Measurements from ENCODE around the gene TBL1X.

Gene TBL1X

DNA sequence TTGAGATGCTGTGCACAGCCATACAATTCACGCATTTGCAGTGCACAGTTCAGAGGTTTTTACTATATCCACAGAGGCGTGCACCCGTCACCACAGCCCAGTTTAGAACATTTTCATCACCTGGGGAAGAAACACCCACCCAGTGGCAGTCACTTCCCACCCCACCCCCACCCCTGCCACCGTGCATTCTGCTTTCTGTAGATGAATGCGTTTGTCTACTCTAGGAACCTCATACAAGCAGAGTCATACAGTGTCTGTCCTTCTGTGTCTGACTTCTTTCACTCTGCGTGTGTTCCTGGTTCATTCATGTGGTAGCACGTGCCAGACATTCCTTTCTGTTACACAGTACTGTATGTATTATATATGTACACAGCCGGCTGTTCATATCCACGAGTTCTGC is 122.8 kb downstream of the TBL1X start:
- no peak overlapping the region for H3K4me3 ChIP-seq (ENCODE audit: low read depth, low read length)
- no peaks in the 10 kb centered on the region for H3K9me3 ChIP-seq
- no peaks in the 10 kb centered on the region for H3K36me3 ChIP-seq
- H3K4me1 ChIP-seq, result no peaks in the 10 kb centered on the region
- no peak for DNase-seq
- no peaks in the 10 kb centered on the region for H3K27me3 ChIP-seq
- TF ChIP-seq, protein P1, sequence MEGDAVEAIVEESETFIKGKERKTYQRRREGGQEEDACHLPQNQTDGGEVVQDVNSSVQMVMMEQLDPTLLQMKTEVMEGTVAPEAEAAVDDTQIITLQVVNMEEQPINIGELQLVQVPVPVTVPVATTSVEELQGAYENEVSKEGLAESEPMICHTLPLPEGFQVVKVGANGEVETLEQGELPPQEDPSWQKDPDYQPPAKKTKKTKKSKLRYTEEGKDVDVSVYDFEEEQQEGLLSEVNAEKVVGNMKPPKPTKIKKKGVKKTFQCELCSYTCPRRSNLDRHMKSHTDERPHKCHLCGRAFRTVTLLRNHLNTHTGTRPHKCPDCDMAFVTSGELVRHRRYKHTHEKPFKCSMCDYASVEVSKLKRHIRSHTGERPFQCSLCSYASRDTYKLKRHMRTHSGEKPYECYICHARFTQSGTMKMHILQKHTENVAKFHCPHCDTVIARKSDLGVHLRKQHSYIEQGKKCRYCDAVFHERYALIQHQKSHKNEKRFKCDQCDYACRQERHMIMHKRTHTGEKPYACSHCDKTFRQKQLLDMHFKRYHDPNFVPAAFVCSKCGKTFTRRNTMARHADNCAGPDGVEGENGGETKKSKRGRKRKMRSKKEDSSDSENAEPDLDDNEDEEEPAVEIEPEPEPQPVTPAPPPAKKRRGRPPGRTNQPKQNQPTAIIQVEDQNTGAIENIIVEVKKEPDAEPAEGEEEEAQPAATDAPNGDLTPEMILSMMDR (IDR thresholded peaks at IDR 0.05; ENCODE audit: low read depth, low read length), result no peak

DNA sequence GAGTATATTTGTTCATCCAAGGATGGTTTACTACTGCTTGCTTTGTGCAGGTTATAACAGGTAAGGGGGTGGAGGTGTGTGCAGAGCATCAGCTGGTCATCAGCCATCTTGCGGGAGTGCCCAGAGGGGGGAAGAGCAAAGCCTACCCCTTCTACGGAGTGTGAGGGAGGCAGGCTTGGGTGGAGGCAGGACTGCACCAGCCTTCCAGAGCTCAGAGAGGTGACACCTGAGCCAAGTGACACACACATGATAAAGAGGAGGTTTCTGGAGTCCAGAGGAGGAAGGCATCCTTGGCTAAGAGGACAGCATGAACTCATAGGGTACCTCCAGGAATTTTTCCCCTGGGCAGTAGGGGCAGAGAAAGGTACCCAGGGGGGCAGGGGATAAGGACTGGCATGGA is 126.6 kb downstream of the TBL1X start:
- Histone ChIP-seq H3K27me3 (no peaks in the 10 kb centered on the region), H3K4me1 (no peaks in the 10 kb centered on the region), H3K4me3 (ENCODE audit: low read depth, low read length) (no peak overlapping the region), H3K36me3 (no peaks in the 10 kb centered on the region), H3K9me3 (no peaks in the 10 kb centered on the region)
- TF ChIP-seq, protein P1 (IDR thresholded peaks at IDR 0.05; ENCODE audit: low read depth, low read length), result no peak
- DNase-seq, result no peak

DNA sequence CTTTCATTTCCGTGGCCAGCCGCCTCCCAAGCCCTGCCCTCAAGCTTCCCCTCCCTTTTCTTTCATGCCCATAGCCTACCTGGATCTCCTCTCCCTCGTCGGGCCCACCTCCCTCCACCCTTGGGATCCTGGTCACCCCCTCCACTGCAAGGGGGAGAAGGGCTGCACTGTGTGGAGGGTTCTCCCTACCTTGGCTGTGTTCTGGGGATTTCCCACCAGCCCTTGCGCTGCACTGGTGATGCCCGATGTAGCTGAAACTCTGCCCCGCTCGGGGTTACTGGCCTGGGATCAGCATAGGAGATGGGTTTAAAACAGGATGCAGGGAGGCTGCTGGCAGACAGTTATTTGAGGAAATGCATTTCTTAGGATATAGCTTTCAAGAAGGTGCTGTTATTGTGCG is 128.9 kb downstream of the TBL1X start:
- Histone ChIP-seq H3K9me3 (no peaks in the 10 kb centered on the region), H3K4me3 (ENCODE audit: low read depth, low read length) (no peak overlapping the region), H3K27me3 (no peaks in the 10 kb centered on the region), H3K4me1 (no peaks in the 10 kb centered on the region), H3K36me3 (no peaks in the 10 kb centered on the region)
- TF ChIP-seq, protein P1 (IDR thresholded peaks at IDR 0.05; ENCODE audit: low read depth, low read length), result no peak
- DNase-seq, result no peak

DNA sequence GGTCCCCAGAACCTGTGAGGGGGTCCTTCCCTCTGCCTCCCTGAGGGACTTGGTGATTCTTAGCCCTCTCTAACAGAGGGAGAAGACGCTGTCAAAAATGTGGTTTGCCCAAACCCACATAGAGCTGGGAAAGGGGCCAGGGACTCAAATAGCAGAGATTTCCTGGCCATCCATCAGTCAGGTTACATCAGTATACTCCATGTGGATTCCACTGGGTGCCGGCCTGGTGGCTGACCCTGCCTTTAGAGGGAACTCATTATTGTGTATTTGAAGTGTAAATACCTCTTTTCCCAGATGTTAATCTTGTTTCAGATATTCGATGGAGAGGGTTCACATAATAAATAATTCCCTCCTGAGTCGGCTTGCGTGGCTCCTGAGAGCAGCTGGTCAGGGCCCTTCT is 130.3 kb downstream of the TBL1X start:
- no peaks in the 10 kb centered on the region for H3K36me3 ChIP-seq
- H3K4me3 ChIP-seq (ENCODE audit: low read depth, low read length), result no peak overlapping the region
- H3K9me3 ChIP-seq, result no peaks in the 10 kb centered on the region
- TF ChIP-seq, protein P1 (IDR thresholded peaks at IDR 0.05; ENCODE audit: low read depth, low read length), result no peak
- H3K27me3 ChIP-seq, result no peaks in the 10 kb centered on the region
- H3K4me1 ChIP-seq, result no peaks in the 10 kb centered on the region
- DNase-seq, result no peak

DNA sequence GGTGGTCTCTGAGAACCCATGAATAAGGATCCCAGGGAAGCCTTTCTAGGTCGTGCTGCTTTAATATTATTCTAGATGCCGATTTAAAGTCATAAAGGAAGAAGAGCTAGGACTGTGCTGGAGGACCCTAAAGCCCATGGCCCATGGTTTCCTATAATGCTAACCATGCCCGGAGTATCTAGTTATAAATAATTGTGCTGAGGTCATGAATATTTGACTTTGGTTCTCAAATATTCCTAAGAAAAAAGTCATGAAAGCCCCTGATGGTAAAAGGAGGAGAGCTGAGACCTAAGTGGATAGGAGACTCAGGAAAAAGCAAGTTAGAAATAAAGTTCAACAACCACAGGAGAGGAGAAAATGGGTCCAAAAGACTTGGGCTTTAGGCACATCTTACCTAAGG is 132.0 kb downstream of the TBL1X start:
- no peaks in the 10 kb centered on the region for H3K27me3 ChIP-seq
- no peaks in the 10 kb centered on the region for H3K4me1 ChIP-seq
- no peaks in the 10 kb centered on the region for H3K36me3 ChIP-seq
- H3K9me3 ChIP-seq, result no peaks in the 10 kb centered on the region
- DNase-seq, result no peak
- no peak overlapping the region for H3K4me3 ChIP-seq (ENCODE audit: low read depth, low read length)
- TF ChIP-seq, protein P1 (IDR thresholded peaks at IDR 0.05; ENCODE audit: low read depth, low read length), result no peak

DNA sequence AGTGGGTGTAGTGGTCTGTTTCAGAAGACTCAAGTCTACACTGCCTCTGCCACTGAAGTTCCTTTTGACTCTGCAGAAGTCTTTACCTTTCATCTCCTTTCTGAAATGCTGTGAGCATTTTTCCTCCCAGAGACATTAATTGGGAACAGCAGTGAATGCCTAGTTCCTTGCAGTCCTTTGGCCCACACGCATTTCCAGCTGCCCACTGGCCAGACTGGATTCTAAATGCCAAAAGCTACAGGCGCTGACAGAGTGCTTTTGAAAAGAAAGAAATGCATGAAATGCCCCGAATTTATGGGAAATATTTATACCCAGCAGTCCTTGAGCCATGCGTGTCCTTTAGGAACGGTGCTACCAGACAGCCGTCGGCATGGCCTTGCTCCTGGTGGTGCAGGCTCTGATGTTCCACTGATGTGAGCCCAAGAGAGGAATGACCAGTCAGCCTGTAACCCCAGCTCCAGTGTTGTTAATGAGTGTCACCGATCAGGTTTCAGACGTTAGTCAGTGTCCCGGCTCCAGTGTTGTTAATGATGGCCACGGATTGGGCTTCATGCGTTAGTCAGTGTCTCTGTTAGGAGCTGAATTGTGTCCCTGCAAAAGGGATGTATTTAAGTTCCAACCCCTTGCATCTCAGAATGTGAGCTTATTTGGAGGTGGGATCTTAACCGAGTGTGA is 132.6 kb downstream of the TBL1X start:
- no peaks in the 10 kb centered on the region for H3K27me3 ChIP-seq
- H3K4me3 ChIP-seq (ENCODE audit: low read depth, low read length), result no peak overlapping the region
- H3K36me3 ChIP-seq, result no peaks in the 10 kb centered on the region
- H3K9me3 ChIP-seq, result no peaks in the 10 kb centered on the region
- DNase-seq, result no peak
- H3K4me1 ChIP-seq, result no peaks in the 10 kb centered on the region
- TF ChIP-seq, protein P1 (IDR thresholded peaks at IDR 0.05; ENCODE audit: low read depth, low read length), result no peak

Data from BE2C (cell line).